GM18873 (cell line): ENCODE results near the gene C19orf47.

Experiments used
- ATAC-seq: cut with Tn5 transposase; IDR thresholded peaks from one replicate; pipeline ENCODE4 v1.9.1; 2021; ENCODE audit warnings: mild to moderate bottlenecking, moderate library complexity, moderate number of reproducible peaks; ENCODE audit not compliant: unreplicated experiment, low FRiP score

Gene C19orf47

GRCh38 chr19:40348125-40348913, at the start of gene C19orf47, which contains the start of gene PLD3:
C19orf47 (minus strand) TSS chr19:40348397; CDS start chr19:40341857, 6,540 bp downstream.
PLD3 (plus strand) TSS chr19:40348695; CDS start chr19:40366484, 17,789 bp downstream.
- ATAC-seq = peak; percentile 88

- ATAC-seq = no peak
Measured at GRCh38 chr19:40397568-40397906, 49.3 kb upstream of the C19orf47 start.

- no peak for ATAC-seq
Measured at GRCh38 chr19:40396886-40397567, 48.8 kb upstream of the C19orf47 start.

- ATAC-seq = no peak
Measured at GRCh38 chr19:40395956-40396355, 47.8 kb upstream of the C19orf47 start.

GRCh38 chr19:40394816-40395210, 46.6 kb upstream of the C19orf47 start:
- ATAC-seq = no peak

- no peak for ATAC-seq
Measured at GRCh38 chr19:40393894-40394815, 46.0 kb upstream of the C19orf47 start.

- ATAC-seq = no peak
Measured at GRCh38 chr19:40392894-40393517, 44.8 kb upstream of the C19orf47 start.

- ATAC-seq = no peak
Measured at GRCh38 chr19:40392123-40392522, 43.9 kb upstream of the C19orf47 start.

- ATAC-seq = no peak
Measured at GRCh38 chr19:40390084-40390742, 42.0 kb upstream of the C19orf47 start, which contains the start of gene HIPK4. HIPK4 (minus strand) TSS chr19:40390181; CDS start chr19:40389902, 279 bp downstream.

GRCh38 chr19:40389404-40390083, 41.3 kb upstream of the C19orf47 start:
- ATAC-seq = no peak

GRCh38 chr19:40388481-40388880, 40.3 kb upstream of the C19orf47 start:
- ATAC-seq = no peak

- ATAC-seq = no peak
Measured at GRCh38 chr19:40387155-40387554, 39.0 kb upstream of the C19orf47 start.

- ATAC-seq = no peak
Measured at GRCh38 chr19:40383668-40384248, 35.6 kb upstream of the C19orf47 start.

GRCh38 chr19:40381321-40381720, 33.1 kb upstream of the C19orf47 start:
- ATAC-seq = no peak

- no peak for ATAC-seq
Measured at GRCh38 chr19:40380199-40381037, 32.2 kb upstream of the C19orf47 start.

GRCh38 chr19:40379446-40380198, 31.4 kb upstream of the C19orf47 start:
- ATAC-seq = no peak

- ATAC-seq = no peak
Measured at GRCh38 chr19:40378509-40378908, 30.3 kb upstream of the C19orf47 start.
